ENCODE measurements around the gene SNCAIP. TPM values are rescaled to one million over a fixed set of nuclear protein-coding genes. Genes with fewer than 3 reads are reported as not detected.

SNCAIP gene
- total RNA-seq, 2 donors from 2014 or later = 5.1 to 8.2 TPM

GRCh38 chr5:122354293-122354692, 42.3 kb downstream of the SNCAIP start:
- DNase-seq (ENCODE audit: low spot score) = no peak
- Histone ChIP-seq H3K27ac (no peak overlapping the region), H3K27me3 (replicated peaks; ENCODE audit: insufficient read depth) (no peaks in the 10 kb centered on the region), H3K9me3 (no peaks in the 10 kb centered on the region), H3K4me3 (no peak overlapping the region), H3K4me1 (replicated peaks) (no peaks in the 10 kb centered on the region), H3K36me3 (no peaks in the 10 kb centered on the region)
- 58% methylated on average over 3 of the region's 3 CpGs for WGBS
- TF ChIP-seq POLR2AphosphoS5 (IDR thresholded peaks at IDR 0.05) (no peak), POLR2A (IDR thresholded peaks at IDR 0.05) (no peak)
- TF ChIP-seq, protein P1, sequence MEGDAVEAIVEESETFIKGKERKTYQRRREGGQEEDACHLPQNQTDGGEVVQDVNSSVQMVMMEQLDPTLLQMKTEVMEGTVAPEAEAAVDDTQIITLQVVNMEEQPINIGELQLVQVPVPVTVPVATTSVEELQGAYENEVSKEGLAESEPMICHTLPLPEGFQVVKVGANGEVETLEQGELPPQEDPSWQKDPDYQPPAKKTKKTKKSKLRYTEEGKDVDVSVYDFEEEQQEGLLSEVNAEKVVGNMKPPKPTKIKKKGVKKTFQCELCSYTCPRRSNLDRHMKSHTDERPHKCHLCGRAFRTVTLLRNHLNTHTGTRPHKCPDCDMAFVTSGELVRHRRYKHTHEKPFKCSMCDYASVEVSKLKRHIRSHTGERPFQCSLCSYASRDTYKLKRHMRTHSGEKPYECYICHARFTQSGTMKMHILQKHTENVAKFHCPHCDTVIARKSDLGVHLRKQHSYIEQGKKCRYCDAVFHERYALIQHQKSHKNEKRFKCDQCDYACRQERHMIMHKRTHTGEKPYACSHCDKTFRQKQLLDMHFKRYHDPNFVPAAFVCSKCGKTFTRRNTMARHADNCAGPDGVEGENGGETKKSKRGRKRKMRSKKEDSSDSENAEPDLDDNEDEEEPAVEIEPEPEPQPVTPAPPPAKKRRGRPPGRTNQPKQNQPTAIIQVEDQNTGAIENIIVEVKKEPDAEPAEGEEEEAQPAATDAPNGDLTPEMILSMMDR (IDR thresholded peaks at IDR 0.05) = no peak
- intact Hi-C loops (cut with DNase I) = no loop called here

GRCh38 chr5:122355324-122355723, 43.3 kb downstream of the SNCAIP start:
- Histone ChIP-seq H3K27ac (no peak overlapping the region), H3K36me3 (no peaks in the 10 kb centered on the region), H3K27me3 (replicated peaks; ENCODE audit: insufficient read depth) (no peaks in the 10 kb centered on the region), H3K4me1 (replicated peaks) (no peaks in the 10 kb centered on the region), H3K9me3 (no peaks in the 10 kb centered on the region), H3K4me3 (no peak overlapping the region)
- DNase-seq (ENCODE audit: low spot score) = no peak
- WGBS = 59% methylated on average over 3 of the region's 3 CpGs
- intact Hi-C loops (cut with DNase I) = no loop called here
- TF ChIP-seq, protein P1 (IDR thresholded peaks at IDR 0.05) = no peak
- no peak for TF ChIP-seq POLR2AphosphoS5 (IDR thresholded peaks at IDR 0.05)
- TF ChIP-seq POLR2A (IDR thresholded peaks at IDR 0.05) = no peak

DNA sequence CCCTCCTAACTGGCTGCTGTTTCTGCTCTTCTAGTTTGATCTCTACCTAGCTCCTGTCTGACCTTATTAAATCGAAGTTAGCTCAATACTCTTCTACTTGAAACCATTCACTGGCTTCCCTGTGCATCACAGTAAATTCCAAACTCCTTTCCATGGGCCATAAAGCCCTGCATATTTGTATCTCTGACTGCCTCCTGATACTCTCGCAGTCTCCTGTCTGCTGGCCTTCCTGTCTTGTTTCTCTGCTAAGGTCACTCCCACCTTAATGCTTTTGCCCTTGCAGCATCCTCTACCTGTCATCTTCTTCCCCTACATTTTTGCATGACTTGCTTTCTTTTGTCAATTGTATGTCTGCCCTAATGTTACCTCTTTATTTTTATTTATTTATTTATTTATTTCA, 44.8 kb downstream of the SNCAIP start:
- Histone ChIP-seq H3K27ac (no peak overlapping the region), H3K36me3 (no peaks in the 10 kb centered on the region), H3K9me3 (no peaks in the 10 kb centered on the region), H3K4me1 (replicated peaks) (no peaks in the 10 kb centered on the region), H3K4me3 (no peak overlapping the region), H3K27me3 (replicated peaks; ENCODE audit: insufficient read depth) (no peaks in the 10 kb centered on the region)
- 80% methylated on average over 2 of the region's 2 CpGs for WGBS
- TF ChIP-seq POLR2AphosphoS5 (IDR thresholded peaks at IDR 0.05) (no peak), POLR2A (IDR thresholded peaks at IDR 0.05) (no peak)
- TF ChIP-seq, protein P1 (IDR thresholded peaks at IDR 0.05) = no peak
- no peak for DNase-seq (ENCODE audit: low spot score)
- intact Hi-C loops (cut with DNase I) = no loop called here

- intact Hi-C loops (cut with DNase I) = no loop called here
- H3K36me3 ChIP-seq = no peaks in the 10 kb centered on the region
- no peaks in the 10 kb centered on the region for H3K9me3 ChIP-seq
- no peaks in the 10 kb centered on the region for H3K4me1 ChIP-seq (replicated peaks)
- H3K27ac ChIP-seq = no peak overlapping the region
- no peaks in the 10 kb centered on the region for H3K27me3 ChIP-seq (replicated peaks; ENCODE audit: insufficient read depth)
- DNase-seq (ENCODE audit: low spot score) = peak; percentile 15
- WGBS = 25% methylated on average over 4 of the region's 4 CpGs
- H3K4me3 ChIP-seq = no peak overlapping the region
- TF ChIP-seq, protein P1 (IDR thresholded peaks at IDR 0.05) = no peak
- TF ChIP-seq POLR2A (IDR thresholded peaks at IDR 0.05) = no peak
- TF ChIP-seq POLR2AphosphoS5 (IDR thresholded peaks at IDR 0.05) = no peak
Measured at GRCh38 chr5:122358372-122358979, 46.4 kb downstream of the SNCAIP start.

GRCh38 chr5:122362361-122362760, 50.3 kb downstream of the SNCAIP start:
- no peak for DNase-seq (ENCODE audit: low spot score)
- H3K9me3 ChIP-seq = no peaks in the 10 kb centered on the region
- no peaks in the 10 kb centered on the region for H3K36me3 ChIP-seq
- WGBS = 88% methylated on average over 4 of the region's 4 CpGs
- TF ChIP-seq POLR2AphosphoS5 (IDR thresholded peaks at IDR 0.05) = no peak
- TF ChIP-seq, protein P1 (IDR thresholded peaks at IDR 0.05) = no peak
- H3K4me3 ChIP-seq = no peak overlapping the region
- no peak overlapping the region for H3K27ac ChIP-seq
- no peaks in the 10 kb centered on the region for H3K4me1 ChIP-seq (replicated peaks)
- intact Hi-C loops (cut with DNase I) = no loop called here
- H3K27me3 ChIP-seq (replicated peaks; ENCODE audit: insufficient read depth) = no peaks in the 10 kb centered on the region

Measured in prostate gland (tissue), 2 donors.